T-helper 17 cell (primary cell): ENCODE results near the gene SHISA2. TPM values are rescaled to one million over a fixed set of nuclear protein-coding genes. Genes with fewer than 3 reads are reported as not detected.

ENCODE experiments used
- ATAC-seq: fragments of 150-1000 bp; cut with Tn5 transposase; 2 replicates; pipeline ENCODE4 v1.10.0; 2021; ENCODE audit warnings: mild to moderate bottlenecking, moderate library complexity
- DNase-seq, 3 donors: peaks; one replicate each; pipeline versions ENCODE4 v3.0.0 to v3.0.0-alpha.2; 2020 to 2021
- H3K9me3 ChIP-seq: one replicate; pipeline ENCODE4 v1.7.0; 2013; ENCODE audit warnings: low read length, mild to moderate bottlenecking; ENCODE audit not compliant: control insufficient read depth, poor library complexity, severe bottlenecking
- H3K27ac Mint-ChIP-seq: one replicate; pipeline ENCODE4 v1.8.0; 2022; ENCODE audit warnings: mild to moderate bottlenecking, moderate library complexity, mixed read lengths
- H3K27me3 Mint-ChIP-seq: one replicate; pipeline ENCODE4 v1.8.0; 2022; ENCODE audit warnings: mixed read lengths
- H3K36me3 Mint-ChIP-seq: one replicate; pipeline ENCODE4 v1.8.0; 2022; ENCODE audit warnings: low read depth, mixed read lengths
- H3K4me1 Mint-ChIP-seq: one replicate; pipeline ENCODE4 v1.8.0; 2022; ENCODE audit warnings: mild to moderate bottlenecking, mixed read lengths
- H3K4me3 Mint-ChIP-seq: one replicate; pipeline ENCODE4 v1.8.0; 2022; ENCODE audit warnings: mild to moderate bottlenecking, moderate library complexity, mixed read lengths
- total RNA-seq, 4 donors: library from RNA in 2 of 4; stranded (reverse) in 2 of 4; gene quantifications; one replicate each; pipeline ENCODE4 v1.2.3 and lab custom pipeline; 2022 to 2026

SHISA2 gene
- total RNA-seq, 2 donors from 2014 or later = 0.37 to 0.62 TPM

- H3K4me3 Mint-ChIP-seq = no peak overlapping the region
- ATAC-seq (no peak), DNase-seq (no peak)
- H3K27ac Mint-ChIP-seq = no peak overlapping the region
- no peaks in the 10 kb centered on the region for H3K36me3 Mint-ChIP-seq
- H3K27me3 Mint-ChIP-seq = peaks cover 8% of the 10 kb centered on the region
- H3K9me3 ChIP-seq = no peaks in the 10 kb centered on the region
- H3K4me1 Mint-ChIP-seq = no peaks in the 10 kb centered on the region
These were observed 10.4 kb downstream of the SHISA2 start for GRCh38 chr13:26041444-26041843.

- Mint-ChIP-seq H3K36me3 (no peaks in the 10 kb centered on the region), H3K27me3 (peaks cover 8% of the 10 kb centered on the region), H3K4me1 (no peaks in the 10 kb centered on the region), H3K27ac (no peak overlapping the region), H3K4me3 (no peak overlapping the region)
- H3K9me3 ChIP-seq = no peaks in the 10 kb centered on the region
- DNase-seq = no peak
- no peak for ATAC-seq
These were observed 12.8 kb downstream of the SHISA2 start for GRCh38 chr13:26038931-26039475.

- no peaks in the 10 kb centered on the region for H3K36me3 Mint-ChIP-seq
- no peak overlapping the region for H3K4me3 Mint-ChIP-seq
- ATAC-seq (peak; percentile 44), DNase-seq (no peak)
- H3K9me3 ChIP-seq = no peaks in the 10 kb centered on the region
- H3K27ac Mint-ChIP-seq = no peak overlapping the region
- H3K4me1 Mint-ChIP-seq = no peaks in the 10 kb centered on the region
- peaks cover 8% of the 10 kb centered on the region for H3K27me3 Mint-ChIP-seq
These were observed 14.5 kb downstream of the SHISA2 start for GRCh38 chr13:26037302-26037701.

- Mint-ChIP-seq H3K27ac (no peak overlapping the region), H3K4me3 (no peak overlapping the region), H3K36me3 (no peaks in the 10 kb centered on the region), H3K27me3 (no peaks in the 10 kb centered on the region), H3K4me1 (no peaks in the 10 kb centered on the region)
- ATAC-seq = no peak
- no peak for DNase-seq
- no peaks in the 10 kb centered on the region for H3K9me3 ChIP-seq
These were observed 15.4 kb downstream of the SHISA2 start for GRCh38 chr13:26036383-26036782.

- no peak overlapping the region for H3K4me3 Mint-ChIP-seq
- no peak for ATAC-seq
- no peaks in the 10 kb centered on the region for H3K36me3 Mint-ChIP-seq
- no peak for DNase-seq
- H3K9me3 ChIP-seq = peaks cover 2% of the 10 kb centered on the region
- peaks cover 4% of the 10 kb centered on the region for H3K27me3 Mint-ChIP-seq
- no peaks in the 10 kb centered on the region for H3K4me1 Mint-ChIP-seq
- no peak overlapping the region for H3K27ac Mint-ChIP-seq
These were observed 17.8 kb downstream of the SHISA2 start for GRCh38 chr13:26034018-26034417.

- H3K27me3 Mint-ChIP-seq = peaks cover 9% of the 10 kb centered on the region
- peaks cover 2% of the 10 kb centered on the region for H3K9me3 ChIP-seq
- H3K4me3 Mint-ChIP-seq = no peak overlapping the region
- no peak overlapping the region for H3K27ac Mint-ChIP-seq
- no peak for DNase-seq
- no peaks in the 10 kb centered on the region for H3K4me1 Mint-ChIP-seq
- no peak for ATAC-seq
- no peaks in the 10 kb centered on the region for H3K36me3 Mint-ChIP-seq
These were observed 21.5 kb downstream of the SHISA2 start for GRCh38 chr13:26030331-26030730.

GRCh38 chr13:26029581-26030136, 22.2 kb downstream of the SHISA2 start:
- Mint-ChIP-seq H3K4me1 (no peaks in the 10 kb centered on the region), H3K4me3 (no peak overlapping the region), H3K27ac (no peak overlapping the region), H3K36me3 (no peaks in the 10 kb centered on the region), H3K27me3 (peaks cover 14% of the 10 kb centered on the region)
- DNase-seq = no peak
- H3K9me3 ChIP-seq = peaks cover 2% of the 10 kb centered on the region
- no peak for ATAC-seq

- Mint-ChIP-seq H3K27ac (no peak overlapping the region), H3K27me3 (peaks cover 18% of the 10 kb centered on the region), H3K36me3 (no peaks in the 10 kb centered on the region), H3K4me1 (no peaks in the 10 kb centered on the region), H3K4me3 (no peak overlapping the region)
- H3K9me3 ChIP-seq = peaks cover 2% of the 10 kb centered on the region
- ATAC-seq (no peak), DNase-seq (no peak)
These were observed 25.6 kb downstream of the SHISA2 start for GRCh38 chr13:26026211-26026610.

GRCh38 chr13:26025771-26026170, 26.0 kb downstream of the SHISA2 start:
- no peak for ATAC-seq
- peaks cover 2% of the 10 kb centered on the region for H3K36me3 Mint-ChIP-seq
- H3K9me3 ChIP-seq = no peaks in the 10 kb centered on the region
- H3K4me3 Mint-ChIP-seq = no peak overlapping the region
- H3K27ac Mint-ChIP-seq = no peak overlapping the region
- no peak for DNase-seq
- peaks cover 20% of the 10 kb centered on the region for H3K27me3 Mint-ChIP-seq
- H3K4me1 Mint-ChIP-seq = no peaks in the 10 kb centered on the region

GRCh38 chr13:26025196-26025595, 26.6 kb downstream of the SHISA2 start:
- Mint-ChIP-seq H3K27me3 (peaks cover 22% of the 10 kb centered on the region), H3K36me3 (peaks cover 3% of the 10 kb centered on the region)

GRCh38 chr13:26024558-26024957, 27.3 kb downstream of the SHISA2 start:
- H3K36me3 Mint-ChIP-seq = peaks cover 3% of the 10 kb centered on the region
- H3K4me3 Mint-ChIP-seq = no peak overlapping the region
- no peak overlapping the region for H3K27ac Mint-ChIP-seq

More at GRCh38 chr13:26025196-26025595, 26.6 kb downstream of the SHISA2 start:
- Mint-ChIP-seq H3K4me1 (no peaks in the 10 kb centered on the region), H3K4me3 (no peak overlapping the region), H3K27ac (no peak overlapping the region)
- DNase-seq (no peak), ATAC-seq (no peak)
- H3K9me3 ChIP-seq = no peaks in the 10 kb centered on the region

GRCh38 chr13:26022538-26023292, 29.1 kb downstream of the SHISA2 start:
- Mint-ChIP-seq H3K27me3 (peaks cover 28% of the 10 kb centered on the region), H3K4me1 (peaks cover 3% of the 10 kb centered on the region), H3K27ac (no peak overlapping the region), H3K4me3 (no peak overlapping the region), H3K36me3 (peaks cover 3% of the 10 kb centered on the region)
- ATAC-seq = no peak
- DNase-seq = no peak
- H3K9me3 ChIP-seq = no peaks in the 10 kb centered on the region

More at GRCh38 chr13:26024558-26024957, 27.3 kb downstream of the SHISA2 start:
- ATAC-seq = no peak
- H3K9me3 ChIP-seq = no peaks in the 10 kb centered on the region
- H3K4me1 Mint-ChIP-seq = no peaks in the 10 kb centered on the region
- no peak for DNase-seq
- peaks cover 24% of the 10 kb centered on the region for H3K27me3 Mint-ChIP-seq

GRCh38 chr13:26021956-26022355, 29.9 kb downstream of the SHISA2 start:
- no peaks in the 10 kb centered on the region for H3K9me3 ChIP-seq
- Mint-ChIP-seq H3K36me3 (peaks cover 3% of the 10 kb centered on the region), H3K27me3 (peaks cover 28% of the 10 kb centered on the region), H3K27ac (no peak overlapping the region), H3K4me3 (no peak overlapping the region), H3K4me1 (peaks cover 4% of the 10 kb centered on the region)
- ATAC-seq = no peak
- DNase-seq = no peak

GRCh38 chr13:26021516-26021915, 30.3 kb downstream of the SHISA2 start:
- DNase-seq (no peak), ATAC-seq (no peak)
- peaks cover 28% of the 10 kb centered on the region for H3K27me3 Mint-ChIP-seq
- no peak overlapping the region for H3K4me3 Mint-ChIP-seq
- H3K36me3 Mint-ChIP-seq = peaks cover 3% of the 10 kb centered on the region
- H3K27ac Mint-ChIP-seq = no peak overlapping the region
- no peaks in the 10 kb centered on the region for H3K9me3 ChIP-seq
- H3K4me1 Mint-ChIP-seq = peaks cover 4% of the 10 kb centered on the region
